SKM-1 treated with dmso at 0.1 percent for 144 hours (cell line): ENCODE measurements around the gene MARCKSL1.

Source experiments
- DNase-seq: peaks from one replicate; lab custom pipeline; 2025; ENCODE audit not compliant: unreplicated experiment; lab: John Stamatoyannopoulos, UW

Gene MARCKSL1

DNA sequence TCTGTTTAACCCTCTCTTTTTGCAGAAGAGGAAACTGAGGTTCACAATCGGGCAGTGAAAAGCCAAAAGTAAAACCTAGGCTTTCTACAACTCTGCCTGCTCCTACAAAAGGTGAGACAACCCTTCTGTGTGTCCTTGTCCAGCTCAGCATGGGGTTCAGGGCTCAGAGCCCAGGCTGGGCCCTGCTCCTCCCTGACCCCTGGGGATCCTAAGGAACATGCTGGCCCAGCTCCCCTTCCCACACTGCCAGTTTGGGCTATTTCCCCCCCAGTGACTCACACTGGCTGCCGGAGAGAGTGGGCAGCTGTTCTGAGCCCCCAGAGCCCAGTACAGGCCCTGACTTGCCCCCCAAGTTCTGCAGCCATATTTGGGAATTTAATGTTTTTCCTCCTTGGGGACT lies 17.4 kb upstream of the MARCKSL1 start:
- DNase-seq, result no peak

DNA sequence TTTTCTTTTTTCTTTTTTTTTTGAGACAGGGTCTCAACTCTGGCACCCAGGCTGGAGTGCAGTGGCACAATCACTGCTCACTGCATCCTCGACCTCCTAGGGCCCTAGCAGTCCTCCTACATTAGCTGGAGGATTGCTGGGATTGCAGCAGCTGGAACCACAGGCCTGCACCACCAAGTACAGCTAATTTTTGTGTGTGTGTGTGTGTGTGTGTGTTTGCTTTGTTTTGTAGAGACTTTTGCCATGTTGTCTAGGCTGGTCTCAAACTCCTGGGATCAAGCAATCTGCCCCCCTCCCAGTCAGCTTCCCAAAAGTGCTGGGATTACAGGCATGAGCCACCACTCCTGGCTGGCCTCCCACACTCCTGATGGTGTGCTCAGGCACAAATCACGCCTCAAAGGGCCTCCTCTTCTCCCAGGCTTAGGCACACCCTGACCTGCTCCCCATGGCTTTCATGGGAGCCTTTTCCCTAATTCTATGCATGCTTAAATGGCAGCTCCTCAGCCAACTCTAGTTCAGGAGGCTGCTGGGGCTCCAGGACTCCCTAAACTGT lies 16.9 kb upstream of the MARCKSL1 start:
- DNase-seq, result no peak

DNA sequence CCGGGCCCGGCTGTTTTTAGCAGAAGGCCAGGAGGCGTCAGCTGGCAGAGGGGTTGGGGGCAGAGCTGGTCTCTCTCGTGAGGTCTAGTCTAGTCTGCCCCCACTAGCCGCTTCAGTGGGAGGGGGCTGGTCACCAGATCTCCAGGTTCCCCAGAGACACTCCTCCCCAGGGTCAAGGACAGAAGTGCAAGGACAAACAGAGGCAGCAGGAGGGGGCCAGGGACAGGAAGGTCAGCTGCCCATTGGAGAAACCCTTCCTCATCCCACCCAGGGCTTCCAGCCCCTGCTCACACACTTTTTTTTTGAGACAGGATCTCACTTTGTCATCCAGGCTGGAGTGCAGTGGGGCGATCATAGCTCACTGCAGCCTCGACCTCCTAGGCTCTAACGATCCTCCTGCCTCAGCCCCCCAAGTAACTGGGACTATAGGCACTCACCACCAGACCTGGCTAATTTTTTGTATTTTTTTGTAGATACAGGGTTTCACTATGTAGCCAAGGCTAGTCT lies 16.3 kb upstream of the MARCKSL1 start:
- no peak for DNase-seq

DNA sequence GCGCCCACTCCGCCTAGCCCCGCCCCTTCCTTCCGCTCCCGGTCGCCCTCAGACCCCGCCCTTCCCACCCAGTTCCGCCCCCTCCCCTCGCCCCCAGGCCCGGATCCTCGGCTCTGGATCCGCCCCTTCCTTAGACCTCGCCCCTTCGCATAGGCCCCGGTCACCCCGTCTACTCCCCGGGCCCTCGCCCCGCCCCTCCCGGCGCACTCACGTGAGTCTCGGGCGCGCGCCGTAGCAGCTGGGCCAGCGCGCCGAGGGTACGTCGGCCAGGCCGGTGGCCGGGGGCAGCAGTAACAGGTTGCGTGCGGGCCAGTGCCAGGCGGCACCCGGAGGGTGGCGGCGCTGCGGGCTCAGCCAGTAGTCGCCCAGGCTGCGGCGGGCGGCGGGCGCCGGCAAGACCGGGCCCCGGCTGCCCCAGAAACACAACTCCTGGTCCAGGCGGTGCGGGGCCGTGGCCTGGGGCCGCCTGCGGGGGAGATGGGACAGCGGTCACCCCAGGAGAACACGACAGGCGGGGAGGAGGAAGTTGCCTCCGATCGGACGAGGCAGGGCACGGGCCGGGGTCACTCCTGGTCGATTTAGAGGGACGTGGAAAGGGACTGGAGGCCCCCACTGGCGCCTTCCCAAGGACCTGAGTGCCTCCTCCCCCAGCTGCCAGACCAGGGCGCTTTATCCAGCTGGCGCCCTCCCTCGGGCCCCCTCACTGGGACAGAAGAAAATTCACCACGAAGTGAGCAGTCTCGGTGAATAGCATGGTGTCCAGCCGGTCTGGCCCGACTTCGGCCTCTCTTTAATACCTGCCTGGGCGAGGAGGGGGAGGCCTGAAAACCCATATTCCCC lies 15.6 kb upstream of the MARCKSL1 start:
- peak; percentile 64 for DNase-seq

DNA sequence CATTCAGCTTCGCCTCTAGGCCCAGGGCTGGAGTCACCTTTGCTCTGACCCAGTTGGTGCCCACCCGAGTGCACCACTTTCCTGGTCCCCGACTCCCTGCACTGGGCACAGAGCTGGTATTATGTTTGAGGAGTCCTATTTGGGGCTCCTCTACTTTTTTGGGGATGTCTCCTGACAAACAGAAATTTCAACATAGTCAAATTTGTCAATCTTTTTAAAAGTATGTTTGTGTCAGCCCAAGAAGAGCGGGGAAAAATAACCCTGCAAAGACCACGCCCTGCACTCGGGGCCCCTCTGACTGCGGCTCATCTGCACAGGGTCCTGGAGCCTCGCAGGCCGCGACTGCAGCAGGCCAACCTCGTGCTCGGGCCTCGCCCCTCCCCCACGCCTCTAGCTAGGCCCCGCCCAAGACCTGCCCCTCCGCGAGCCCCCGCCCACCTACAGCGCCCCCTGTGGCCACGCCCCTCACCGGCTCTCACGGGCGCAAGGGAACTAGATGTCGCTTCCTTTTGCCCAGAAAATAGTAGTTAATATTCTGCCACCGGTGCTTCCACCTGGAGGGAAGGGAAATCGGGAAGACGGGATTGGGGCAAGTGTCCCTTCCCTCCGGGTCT lies 14.9 kb upstream of the MARCKSL1 start:
- DNase-seq, result peak; percentile 64

DNA sequence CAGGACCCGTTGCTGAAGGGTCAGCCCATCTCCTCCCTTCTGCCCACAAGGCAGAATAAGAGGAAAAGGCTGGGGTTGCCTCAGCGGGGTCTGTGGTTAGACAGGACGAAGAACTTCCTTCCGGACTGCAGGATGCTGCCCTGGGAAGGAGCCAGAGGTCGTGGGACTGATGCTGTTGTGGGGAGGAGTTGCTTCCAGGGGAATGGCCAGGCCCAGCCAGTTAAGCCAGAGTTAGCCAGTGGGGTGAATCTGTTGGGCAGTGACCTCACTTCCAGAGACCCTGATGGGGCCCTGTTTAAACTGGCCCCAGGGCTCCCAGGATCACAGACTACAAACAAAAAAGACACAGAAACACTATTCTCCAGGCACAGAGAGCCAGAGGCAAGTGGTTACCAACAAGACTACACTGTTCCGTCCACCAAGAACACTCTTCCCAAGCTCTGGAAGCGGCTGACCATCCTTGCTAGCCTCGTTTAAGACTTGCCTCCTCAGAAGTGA lies 13.2 kb upstream of the MARCKSL1 start:
- DNase-seq, result peak; percentile 76

DNA sequence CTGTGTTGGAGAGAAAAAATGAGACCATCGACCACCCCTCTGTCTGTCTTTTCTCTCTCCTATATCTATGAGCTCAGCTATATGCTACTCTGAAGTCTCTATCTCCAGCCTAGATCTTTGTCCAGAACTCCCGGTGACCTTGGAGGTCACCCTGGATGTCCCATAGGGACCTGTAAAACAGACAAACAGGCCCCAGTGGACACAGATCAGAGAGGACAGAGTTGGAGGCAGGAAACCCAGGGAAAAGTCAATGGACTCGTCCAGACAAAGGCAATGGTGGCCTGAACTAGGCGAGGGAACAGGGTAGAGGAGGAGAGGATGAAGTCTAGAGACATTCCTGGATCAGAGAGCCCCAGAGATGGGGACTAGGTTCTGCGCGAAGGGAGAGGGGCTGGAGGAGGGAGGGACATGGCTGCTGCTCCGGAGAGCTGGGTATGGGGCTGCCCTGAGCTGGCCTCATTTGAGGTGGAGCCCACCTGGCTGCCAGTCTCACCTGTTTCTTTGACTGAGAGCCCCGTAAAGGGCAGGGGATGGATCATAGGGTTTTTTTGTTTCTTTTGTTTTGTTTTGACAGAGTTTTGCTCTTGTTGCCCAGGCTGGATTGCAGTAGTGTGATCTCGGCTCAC lies 10.6 kb upstream of the MARCKSL1 start:
- no peak for DNase-seq

DNA sequence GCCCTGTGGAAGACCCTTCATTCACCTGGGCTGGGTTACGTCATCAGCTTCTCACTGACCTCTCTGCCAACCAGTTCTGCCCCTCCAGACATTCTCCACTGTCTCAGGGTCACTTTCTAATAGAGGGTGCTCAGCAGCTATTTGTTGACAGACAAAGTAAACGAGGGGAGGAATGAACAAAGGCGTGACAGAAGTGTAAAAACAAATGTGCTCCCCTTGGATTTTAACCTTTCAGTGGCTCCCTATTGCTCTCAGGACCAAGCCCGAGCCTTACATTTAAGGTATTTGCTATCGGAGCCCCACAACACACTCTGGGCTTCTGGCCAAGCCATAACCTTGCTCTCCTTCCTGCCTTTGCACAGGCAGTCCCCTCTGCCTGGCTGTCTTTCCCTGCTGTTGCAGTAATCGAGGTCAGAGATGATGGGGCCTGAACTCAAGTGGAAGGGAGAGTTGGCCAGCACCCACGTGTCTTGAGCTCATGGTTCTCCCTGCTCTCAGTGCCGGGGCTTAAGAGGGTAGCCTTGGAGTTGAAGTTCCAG lies 9.3 kb upstream of the MARCKSL1 start:
- no peak for DNase-seq

DNA sequence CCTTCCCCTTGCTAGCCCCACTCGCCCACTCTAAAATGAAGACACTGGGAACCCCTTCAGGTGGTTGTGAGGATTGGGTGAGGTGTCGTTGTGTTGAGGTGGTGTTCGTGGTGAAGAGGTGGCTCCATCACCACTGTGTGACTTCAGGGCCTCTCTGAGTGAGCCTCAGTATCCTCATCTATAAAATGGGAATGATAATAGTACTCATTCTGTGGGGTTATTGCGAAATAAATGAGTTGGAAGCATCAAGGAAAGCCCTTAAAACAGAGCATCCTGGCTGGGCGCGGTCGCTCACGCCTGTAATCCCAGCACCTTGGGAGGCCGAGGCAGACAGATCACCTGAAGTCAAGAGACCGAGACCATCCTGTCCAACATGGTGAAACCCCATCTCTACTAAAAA lies 6.7 kb upstream of the MARCKSL1 start:
- DNase-seq, result no peak

DNA sequence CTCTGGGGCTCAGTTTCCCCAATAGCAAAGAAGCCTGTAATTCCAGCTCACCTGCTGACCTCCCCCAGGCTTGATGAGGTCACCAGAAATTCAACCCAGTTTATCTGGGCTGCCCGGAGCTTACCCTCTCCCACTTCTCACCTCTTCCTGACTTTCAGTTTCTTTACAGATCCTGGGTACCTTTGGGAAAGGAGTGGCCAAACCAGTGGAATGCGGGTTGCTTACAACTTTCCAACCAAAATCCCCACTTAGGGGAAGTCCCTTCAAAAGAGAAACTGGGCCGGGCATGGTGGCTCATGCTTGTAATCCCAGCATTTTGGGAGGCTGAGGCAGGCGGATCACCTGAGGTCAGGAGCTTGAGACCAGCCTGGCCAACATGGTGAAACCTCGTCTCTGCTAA lies 5.9 kb upstream of the MARCKSL1 start:
- DNase-seq, result no peak

DNA sequence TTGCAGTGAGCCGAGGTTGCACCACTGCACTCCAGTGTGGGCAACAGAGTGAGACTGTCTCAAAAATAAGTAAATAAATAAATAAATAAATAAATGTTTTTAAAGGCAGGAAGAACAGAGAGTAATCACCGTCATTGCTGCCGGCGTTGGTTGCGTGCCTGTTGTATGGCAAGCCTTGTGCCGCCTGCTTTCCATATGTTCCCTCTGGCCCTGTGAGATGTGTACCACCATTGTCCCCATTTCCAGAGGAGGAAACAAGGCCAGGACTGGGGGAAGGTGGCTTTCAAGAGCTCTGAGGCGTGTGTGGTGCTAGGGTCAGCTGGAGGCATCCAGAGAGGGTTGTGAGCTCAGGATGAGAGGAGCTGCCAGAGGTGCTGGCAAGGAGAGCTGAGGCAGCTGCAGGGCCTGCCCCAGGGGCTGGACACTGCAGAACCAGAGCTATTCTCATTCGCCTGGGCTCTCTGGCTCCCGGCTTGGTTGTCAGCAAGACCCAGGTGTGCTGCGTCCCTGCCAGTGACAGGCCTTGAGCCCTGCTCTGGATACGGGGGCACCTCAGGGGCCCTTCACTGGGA lies 5.2 kb upstream of the MARCKSL1 start:
- DNase-seq, result no peak

DNA sequence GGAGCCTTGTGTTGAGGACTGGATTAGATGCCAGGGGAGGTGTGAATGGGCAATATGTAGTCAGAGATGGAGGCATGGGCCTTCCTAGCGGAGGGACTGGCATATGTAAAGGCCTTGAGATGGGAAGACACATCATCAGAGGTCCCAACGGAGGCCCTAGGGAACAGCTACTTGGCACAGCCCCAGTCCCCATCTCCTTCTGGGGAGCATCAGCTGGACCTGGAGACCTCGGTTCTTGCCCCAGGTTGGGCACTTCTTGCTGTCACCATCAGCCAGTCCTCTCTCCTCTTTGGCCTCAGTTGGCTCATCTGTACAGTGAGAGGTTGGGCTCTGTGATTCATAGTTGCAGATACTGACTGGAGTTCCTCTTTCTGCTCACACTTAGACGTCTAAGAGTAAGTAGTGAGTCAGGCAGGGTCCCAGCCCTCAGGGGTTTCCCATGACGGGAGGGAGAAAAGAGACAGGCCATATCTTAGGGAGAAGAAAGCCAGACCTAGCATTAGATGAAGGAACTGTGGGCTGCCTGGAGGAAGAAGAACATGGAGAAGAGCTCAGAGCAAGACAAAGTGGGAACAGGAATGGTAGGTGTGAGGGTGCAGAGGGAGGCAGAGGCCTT lies 3.4 kb upstream of the MARCKSL1 start:
- peak; percentile 80 for DNase-seq

DNA sequence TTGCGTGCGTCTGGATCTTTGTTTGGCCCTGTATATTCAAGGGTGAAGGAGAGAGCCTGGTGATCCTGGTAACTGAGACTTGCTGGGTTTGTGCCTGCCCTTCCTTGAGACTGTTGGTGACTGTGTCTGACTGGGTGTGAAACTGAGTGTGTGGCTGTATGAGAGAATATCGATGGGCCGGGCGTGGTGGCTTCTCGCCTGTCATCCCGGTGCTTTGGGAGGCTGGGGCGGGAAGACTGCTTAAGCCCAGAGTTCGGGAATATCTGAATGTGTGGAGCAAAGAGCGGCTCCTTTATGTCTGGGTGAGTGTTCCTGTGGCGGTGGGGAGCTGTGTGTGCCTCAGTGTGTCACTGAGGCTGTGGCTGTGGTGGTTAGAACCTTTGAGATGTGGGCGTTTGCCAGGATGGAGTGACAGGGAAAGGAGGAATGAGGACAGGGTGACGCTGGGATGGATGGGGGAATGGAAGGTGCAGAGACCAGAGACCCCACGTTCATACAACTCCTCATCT lies 2.7 kb upstream of the MARCKSL1 start:
- DNase-seq, result no peak

DNA sequence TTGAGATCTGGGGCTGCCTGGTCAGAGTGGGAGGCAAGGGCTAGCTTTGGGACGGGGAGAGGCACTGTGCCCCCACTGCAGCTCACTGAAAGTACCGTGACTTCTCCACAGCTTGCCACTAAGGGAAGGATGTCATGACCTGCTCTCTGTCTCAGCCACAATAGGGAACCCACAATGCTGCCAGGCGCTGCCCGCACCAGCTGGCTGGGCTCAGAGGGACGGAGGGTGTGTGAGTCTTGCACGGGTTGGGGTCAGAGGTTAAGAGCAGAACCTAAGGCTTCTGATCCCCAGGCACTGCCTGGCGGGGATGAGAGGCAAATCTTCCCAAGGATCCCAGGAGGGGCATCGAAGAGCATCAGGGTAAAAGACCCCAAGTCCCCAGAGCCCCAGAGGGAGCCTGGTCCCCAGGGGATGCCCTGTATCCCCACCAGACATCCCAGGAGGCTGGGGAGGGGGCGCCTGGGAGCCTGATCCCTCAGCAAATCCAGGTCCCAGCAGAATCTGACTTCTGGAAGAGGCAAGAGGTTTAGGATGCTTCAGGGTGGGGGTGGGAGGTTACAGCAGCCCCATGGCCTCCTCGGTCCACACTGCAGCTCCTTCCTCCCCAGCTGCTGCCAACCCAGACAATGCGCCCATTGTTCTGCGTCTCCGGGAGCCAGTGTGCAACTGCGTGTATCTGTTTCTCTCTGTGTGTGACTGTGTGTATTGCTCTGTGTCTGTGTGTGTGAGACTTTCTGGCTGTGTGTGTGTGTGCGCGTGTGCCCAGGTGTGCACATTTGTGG lies 2.0 kb upstream of the MARCKSL1 start:
- DNase-seq, result peak; percentile 62

DNA sequence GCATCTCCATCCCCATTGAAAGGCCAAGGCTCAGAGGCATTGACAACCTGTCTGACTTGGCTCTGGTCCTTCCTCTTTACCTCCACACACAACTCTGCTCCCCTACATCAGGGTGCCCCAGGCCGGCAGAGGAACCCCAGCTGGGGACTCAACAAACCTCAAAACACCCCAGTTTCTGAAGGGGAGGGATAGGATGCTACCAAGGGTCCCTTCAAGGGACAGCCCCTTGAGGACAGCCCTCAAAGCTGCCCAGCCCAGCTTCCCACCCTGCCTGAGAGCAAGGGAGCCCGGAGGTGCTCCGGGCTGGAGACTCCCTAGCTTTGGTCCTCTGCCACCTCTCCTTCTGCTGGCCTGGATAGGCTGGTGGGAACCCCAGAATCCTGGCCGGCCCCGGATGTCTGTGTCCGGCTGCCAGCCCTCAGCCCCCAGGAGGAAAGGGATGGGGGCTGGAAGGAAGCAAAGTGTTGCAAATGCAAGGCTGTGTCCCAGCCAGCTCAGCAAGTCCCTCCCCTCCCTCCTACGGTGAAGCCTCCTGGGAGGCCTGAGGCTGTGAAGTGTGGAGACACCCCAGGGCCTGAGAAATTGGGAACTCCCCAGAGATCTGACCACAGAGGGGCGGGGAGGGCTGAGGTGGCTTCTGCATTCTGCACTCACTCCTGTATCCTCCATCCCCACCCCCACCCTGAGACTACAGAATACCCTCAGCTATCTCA lies 1.1 kb upstream of the MARCKSL1 start:
- peak; percentile 90 for DNase-seq

DNA sequence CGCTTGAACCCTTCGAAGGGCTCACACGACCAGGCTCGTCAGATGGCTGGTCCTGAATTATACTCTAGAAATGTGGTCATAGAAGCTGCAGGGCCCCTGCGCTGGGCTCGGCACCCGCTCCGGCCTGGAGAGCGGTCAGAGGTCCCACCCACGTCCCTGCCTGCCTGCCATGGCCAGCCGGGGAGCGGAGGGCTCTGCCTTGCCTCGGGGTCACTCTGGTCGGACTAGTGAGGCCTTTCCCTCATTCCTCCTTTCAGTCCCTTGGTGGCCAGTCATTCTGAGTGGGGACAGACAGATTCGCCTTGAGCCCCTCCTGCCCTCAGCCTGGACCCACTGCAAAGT lies 529 bp upstream of the MARCKSL1 start:
- no peak for DNase-seq

DNA sequence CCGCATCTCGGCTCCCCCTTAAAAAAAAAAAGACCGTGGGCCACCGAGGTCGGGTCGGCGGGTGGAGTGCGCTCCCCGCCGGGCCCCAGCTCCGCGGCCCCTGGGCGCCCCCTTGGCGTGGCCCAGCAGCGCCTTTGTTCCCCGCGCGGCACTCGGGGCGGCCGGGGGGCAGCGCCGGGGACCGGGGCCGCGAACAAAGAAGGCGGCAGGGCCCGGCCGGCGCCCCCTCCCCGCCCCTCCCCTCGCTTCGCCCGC lies 571 bp downstream of the MARCKSL1 start:
- no peak for DNase-seq

DNA sequence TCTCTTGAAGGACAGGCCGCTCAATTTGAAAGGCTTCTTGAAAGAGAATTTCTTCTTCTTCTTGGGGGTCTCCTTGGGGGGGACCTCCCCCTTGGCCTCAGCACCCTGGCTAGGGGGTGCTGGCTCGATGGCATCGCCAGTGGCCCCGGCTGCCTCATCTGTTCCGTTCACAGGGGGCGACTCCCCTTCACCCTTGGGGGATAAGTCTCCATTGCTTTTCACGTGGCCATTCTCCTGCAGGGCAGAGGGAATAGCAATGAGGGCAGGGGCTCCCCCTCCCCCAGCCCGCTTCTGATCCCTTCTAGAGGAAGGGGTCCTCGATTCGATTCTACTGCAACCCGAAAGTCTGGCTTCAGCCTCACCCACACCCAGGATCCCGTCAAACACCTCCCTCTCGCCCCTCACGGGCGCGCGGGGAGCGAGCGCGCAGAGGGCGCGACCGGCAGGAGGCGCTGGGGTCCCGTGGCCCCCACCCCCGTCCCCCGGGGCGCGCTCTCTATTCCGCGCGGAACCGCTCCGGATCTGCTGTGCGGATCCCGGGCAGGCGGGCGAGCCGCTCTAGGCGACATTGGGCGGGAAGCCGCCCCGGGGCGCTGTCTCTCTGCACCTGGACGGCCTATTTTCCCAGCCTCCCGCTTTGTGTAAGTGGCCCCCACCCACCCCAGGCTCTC lies 1.0 kb downstream of the MARCKSL1 start:
- DNase-seq, result no peak
